Activated CD4-positive, alpha-beta memory T cell treated with anti-CD3 and anti-CD28 coated beads for 36 hours (primary cell): ENCODE results near the gene ZNF398. TPM values are rescaled to one million over a fixed set of nuclear protein-coding genes. Genes with fewer than 3 reads are reported as not detected.

Experiments
- CTCF ChIA-PET: fragments of 350-600 bp; sonication (Branson Sonifier 250); formaldehyde crosslinking; loops from one replicate; lab custom pipeline; 2021; ENCODE audit warnings: antibody characterized with exemption, inconsistent platforms; lab: Charles Lee
- POLR2A ChIA-PET: fragments of 350-600 bp; sonication (Branson Sonifier 250); formaldehyde crosslinking; loops from one replicate; lab custom pipeline; 2021; ENCODE audit warnings: antibody characterized with exemption; lab: Charles Lee
- DNase-seq: peaks from one replicate; pipeline ENCODE4 v3.0.0-alpha.2; 2020
- H3K27ac Mint-ChIP-seq: one replicate; pipeline ENCODE4 v1.8.0; 2021; ENCODE audit warnings: mixed read lengths
- H3K27me3 Mint-ChIP-seq: one replicate; pipeline ENCODE4 v1.8.0; 2021; ENCODE audit warnings: mixed read lengths
- H3K36me3 Mint-ChIP-seq: one replicate; pipeline ENCODE4 v1.8.0; 2021; ENCODE audit warnings: mixed read lengths
- H3K4me1 Mint-ChIP-seq: one replicate; pipeline ENCODE4 v1.8.0; 2021; ENCODE audit warnings: low read depth, mixed read lengths
- H3K4me3 Mint-ChIP-seq: one replicate; pipeline ENCODE4 v1.8.0; 2021; ENCODE audit warnings: mild to moderate bottlenecking, mixed read lengths
- H3K9me3 Mint-ChIP-seq: one replicate; pipeline ENCODE4 v1.8.0; 2021; ENCODE audit warnings: mixed read lengths
- intact Hi-C: fragments of 100-400 bp; cut with micrococcal nuclease; formaldehyde crosslinking; loops from one replicate; pipeline ENCODE4 v1.15.1; 2023
- total RNA-seq, 2 experiments: library from RNA; stranded (reverse); gene quantifications; one replicate each; pipeline ENCODE4 v1.2.3, GENCODE V29; 2021

Gene ZNF398
- total RNA-seq, 2 experiments from 2014 or later: 8.4 to 9.4 TPM

DNA sequence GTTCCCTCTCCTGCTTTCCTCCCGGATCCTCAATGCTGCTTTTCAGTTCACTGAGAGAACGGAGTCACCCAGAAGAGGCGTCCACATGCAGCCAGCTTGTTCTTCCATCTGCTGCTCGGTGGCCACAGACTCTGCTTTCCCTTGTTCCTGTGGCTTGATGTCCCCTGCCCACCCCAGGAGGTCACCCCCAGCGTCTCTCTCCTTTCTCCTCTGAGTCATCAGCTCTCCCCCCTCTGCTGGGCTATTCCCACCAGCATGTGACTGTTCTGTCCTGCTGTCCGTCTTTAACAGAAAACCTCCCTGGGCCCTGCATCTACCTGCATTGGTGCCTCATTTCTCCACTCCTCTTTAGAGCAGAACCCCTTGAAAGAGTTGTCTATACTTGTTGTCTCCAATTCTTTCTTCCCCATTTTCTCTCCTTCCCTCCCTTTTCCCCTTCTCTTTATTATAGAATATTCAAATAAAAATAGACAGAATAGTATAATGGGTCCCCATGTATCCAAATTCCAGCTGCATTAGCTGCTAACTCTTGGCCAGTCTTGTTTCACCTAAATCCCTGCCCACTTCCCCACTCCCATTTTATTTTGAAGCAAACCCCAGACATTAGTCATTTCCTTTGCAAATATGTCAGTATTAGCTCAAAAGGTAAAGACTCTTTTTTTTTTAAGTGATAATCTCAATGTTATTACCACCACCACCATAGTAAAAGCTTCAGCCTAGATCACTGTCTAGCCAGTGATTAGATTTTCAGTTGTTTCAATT lies 52.2 kb downstream of the ZNF398 start:
- POLR2A ChIA-PET: no interaction called here
- peaks cover 68% of the 10 kb centered on the region for H3K4me1 Mint-ChIP-seq
- no peaks in the 10 kb centered on the region for H3K27me3 Mint-ChIP-seq
- DNase-seq: no peak
- H3K4me3 Mint-ChIP-seq: peak overlapping the region; percentile 27
- intact Hi-C loops: loop anchor here (5.0 kb wide), 1 partner anchor 72 kb away; the partner anchor contains the start of gene ZNF425
- CTCF ChIA-PET: interaction anchor here (1.5 kb wide), 1 partner anchor 63 kb away, joined by 4 read pairs; the partner anchor contains the start of gene ZNF783
- H3K27ac Mint-ChIP-seq: peak overlapping the region; percentile 70
- peaks cover 63% of the 10 kb centered on the region for H3K36me3 Mint-ChIP-seq
- H3K9me3 Mint-ChIP-seq: no peaks in the 10 kb centered on the region

DNA sequence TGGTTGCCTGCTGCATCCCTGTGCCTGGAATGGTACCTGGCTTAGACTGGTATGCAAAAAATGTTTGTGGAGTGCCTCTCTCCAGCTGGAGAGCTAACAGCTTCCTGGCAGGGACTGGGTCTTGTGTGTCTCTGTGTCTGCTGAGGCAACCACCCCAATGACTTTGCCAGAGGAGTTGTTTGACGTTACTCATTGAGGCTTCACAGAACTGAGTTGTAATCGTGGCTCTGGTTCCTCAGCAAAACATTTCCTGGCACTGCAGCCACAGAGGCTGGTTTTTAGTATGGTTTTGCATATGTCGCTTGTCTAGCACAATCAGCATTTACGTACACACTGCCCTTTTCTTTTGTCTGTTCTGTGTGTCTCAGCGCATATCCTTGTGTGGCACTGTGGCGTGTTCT lies 55.6 kb downstream of the ZNF398 start:
- peak overlapping the region; percentile 40 for H3K4me3 Mint-ChIP-seq
- H3K36me3 Mint-ChIP-seq: peaks cover 72% of the 10 kb centered on the region
- H3K9me3 Mint-ChIP-seq: no peaks in the 10 kb centered on the region
- H3K4me1 Mint-ChIP-seq: peaks cover 63% of the 10 kb centered on the region
- ChIA-PET CTCF (no interaction called here), POLR2A (no interaction called here)
- no peaks in the 10 kb centered on the region for H3K27me3 Mint-ChIP-seq
- peak overlapping the region; percentile 98 for H3K27ac Mint-ChIP-seq
- peak; percentile 83 for DNase-seq
- intact Hi-C loops: loop anchor here (1.0 to 2.0 kb wide), 2 partner anchors 7 to 54 kb away; no protein-coding TSS in a partner anchor

DNA sequence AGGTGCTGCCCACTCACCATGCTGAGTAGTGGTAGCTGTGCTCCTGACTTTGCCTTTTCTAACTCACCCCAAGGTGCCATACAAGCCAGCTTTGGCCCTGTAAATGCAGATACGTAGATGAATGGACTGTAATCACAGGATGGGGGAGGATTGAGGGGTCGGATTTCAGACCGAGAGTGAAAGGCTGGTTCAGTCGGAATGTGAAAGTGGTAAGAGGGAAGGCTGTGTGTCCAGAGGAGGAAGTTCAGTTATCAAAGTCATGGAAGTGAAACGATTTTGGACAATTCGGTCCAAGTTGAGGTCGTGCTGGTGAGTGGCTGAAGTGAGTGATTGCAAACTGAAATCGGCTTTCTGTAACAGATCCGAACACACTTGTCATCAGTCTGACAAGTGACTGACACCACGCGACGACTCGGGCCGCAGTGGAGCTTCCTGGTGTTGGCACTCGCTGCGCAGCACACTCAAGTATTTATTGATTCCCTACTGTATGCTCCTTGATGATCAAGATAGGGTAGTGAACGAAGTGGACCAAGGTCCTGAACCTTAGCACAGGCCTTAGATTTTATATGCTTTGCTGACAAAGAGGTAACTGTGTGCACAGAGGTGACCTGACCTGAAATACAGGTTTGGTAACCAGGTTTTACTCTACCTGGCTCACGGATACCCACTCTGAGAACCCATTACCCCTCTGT lies 58.6 kb downstream of the ZNF398 start:
- Mint-ChIP-seq H3K9me3 (no peaks in the 10 kb centered on the region), H3K27me3 (no peaks in the 10 kb centered on the region), H3K36me3 (peaks cover 71% of the 10 kb centered on the region), H3K4me1 (peaks cover 62% of the 10 kb centered on the region), H3K4me3 (no peak overlapping the region), H3K27ac (peak overlapping the region; percentile 52)
- intact Hi-C loops: no loop called here
- POLR2A ChIA-PET: interaction anchor here (1.3 kb wide), 1 partner anchor 11 kb away, joined by 4 read pairs; the partner anchor contains the start of gene ZNF282
- CTCF ChIA-PET: interaction anchor here (0.6 kb wide), 1 partner anchor 35 kb away, joined by 4 read pairs; no protein-coding TSS in a partner anchor
- DNase-seq: no peak

DNA sequence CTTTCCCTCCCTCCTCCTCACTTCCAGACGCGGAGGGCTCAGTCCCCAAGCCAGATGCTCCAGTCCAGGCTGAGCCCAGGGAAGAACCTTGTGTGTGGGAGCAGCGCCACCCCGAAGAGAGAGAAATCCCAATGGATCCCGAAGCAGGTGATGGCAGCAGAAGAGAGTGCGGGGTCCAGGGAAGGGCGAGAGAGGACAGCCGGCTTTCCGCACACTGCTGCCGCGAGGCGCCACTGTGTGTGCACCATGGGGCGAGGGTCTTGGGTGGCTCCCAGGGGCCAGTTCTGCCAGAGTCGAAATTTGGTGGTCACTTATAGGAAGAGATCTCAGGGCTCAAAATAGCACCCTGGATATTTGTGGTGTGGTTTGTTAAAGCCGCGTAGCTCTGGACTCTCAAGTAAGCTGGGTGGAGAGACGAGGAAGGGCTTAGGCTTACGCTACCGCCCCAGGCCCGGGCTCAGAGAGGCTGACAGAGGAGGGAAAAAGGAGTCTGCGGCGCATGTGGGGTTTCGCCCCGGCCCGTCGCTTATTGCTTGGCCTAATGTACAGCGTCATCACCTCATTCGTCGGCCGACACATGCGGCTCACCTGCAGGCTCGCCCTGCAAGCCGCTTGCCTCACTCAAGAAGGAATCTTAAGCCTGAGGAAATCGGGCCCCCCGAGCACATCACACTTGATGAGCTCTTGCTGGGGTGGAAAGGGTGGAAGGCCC lies 60.2 kb downstream of the ZNF398 start:
- POLR2A ChIA-PET: interaction anchor here (0.6 kb wide), 1 partner anchor 273 kb away, joined by 3 read pairs; no protein-coding TSS in a partner anchor
- DNase-seq: no peak
- H3K4me1 Mint-ChIP-seq: peaks cover 59% of the 10 kb centered on the region
- intact Hi-C loops: no loop called here
- H3K27me3 Mint-ChIP-seq: no peaks in the 10 kb centered on the region
- CTCF ChIA-PET: interaction anchor here (0.8 to 1.8 kb wide), 3 partner anchors 12 to 60 kb away, joined by 3 to 5 read pairs (median 4); partner anchors contain the start of genes ZNF282, ZNF398 and ZNF783
- H3K36me3 Mint-ChIP-seq: peaks cover 75% of the 10 kb centered on the region
- no peak overlapping the region for H3K4me3 Mint-ChIP-seq
- no peaks in the 10 kb centered on the region for H3K9me3 Mint-ChIP-seq
- peak overlapping the region; percentile 98 for H3K27ac Mint-ChIP-seq

DNA sequence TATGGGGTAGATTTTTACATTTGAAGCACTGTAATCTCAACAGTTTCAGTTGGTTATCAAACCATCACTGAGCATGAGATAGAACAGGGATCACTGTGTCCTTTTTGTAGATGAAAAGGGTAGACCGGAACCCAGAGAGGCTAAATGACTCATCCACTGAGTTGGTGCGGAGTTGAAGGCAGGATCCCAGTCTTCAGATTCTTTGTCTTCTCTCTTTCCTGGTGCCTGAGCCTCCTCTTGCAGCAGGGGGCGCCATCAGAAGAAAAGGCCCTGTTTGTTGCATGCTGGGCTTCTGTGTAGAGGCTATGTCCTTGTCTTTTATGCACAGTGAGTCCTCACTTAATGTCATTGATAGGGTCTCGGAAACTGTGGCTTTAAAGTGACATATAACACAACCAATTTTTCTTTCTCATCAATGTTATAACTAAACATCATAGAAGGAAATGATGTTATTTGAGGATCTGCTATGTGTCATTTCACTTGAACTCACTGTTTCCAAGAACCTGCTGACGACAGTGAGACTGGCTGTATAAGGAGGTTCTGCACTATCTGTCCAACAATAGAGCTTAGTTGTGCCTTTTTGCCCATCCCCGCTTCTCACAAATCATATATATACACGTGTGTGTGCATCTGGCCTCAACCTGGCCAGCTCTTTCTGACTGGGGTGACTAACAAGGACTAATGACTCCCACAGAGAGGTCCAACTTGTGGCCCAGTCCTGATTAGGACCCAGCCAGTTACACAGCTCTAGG lies 62.4 kb downstream of the ZNF398 start:
- POLR2A ChIA-PET: interaction anchor here (0.8 to 2.6 kb wide), 15 partner anchors 8 to 222 kb away, joined by 3 to 17 read pairs (median 5); partner anchors contain the start of genes ZNF282, ZNF398, ZNF425 and ZNF783
- Mint-ChIP-seq H3K4me3 (peak overlapping the region; percentile 56), H3K36me3 (peaks cover 71% of the 10 kb centered on the region), H3K27ac (peak overlapping the region; percentile 98), H3K4me1 (peaks cover 40% of the 10 kb centered on the region), H3K9me3 (no peaks in the 10 kb centered on the region), H3K27me3 (no peaks in the 10 kb centered on the region)
- intact Hi-C loops: loop anchor here (1.0 kb wide), 13 partner anchors 7 to 412 kb away; partner anchors contain the start of genes PDIA4, ZNF212, ZNF282 and ZNF398
- CTCF ChIA-PET: interaction anchor here (0.6 to 2.0 kb wide), 14 partner anchors 9 to 213 kb away, joined by 3 to 16 read pairs (median 6); partner anchors contain the start of genes ZNF282, ZNF398 and ZNF783
- DNase-seq: peak; percentile 97

DNA sequence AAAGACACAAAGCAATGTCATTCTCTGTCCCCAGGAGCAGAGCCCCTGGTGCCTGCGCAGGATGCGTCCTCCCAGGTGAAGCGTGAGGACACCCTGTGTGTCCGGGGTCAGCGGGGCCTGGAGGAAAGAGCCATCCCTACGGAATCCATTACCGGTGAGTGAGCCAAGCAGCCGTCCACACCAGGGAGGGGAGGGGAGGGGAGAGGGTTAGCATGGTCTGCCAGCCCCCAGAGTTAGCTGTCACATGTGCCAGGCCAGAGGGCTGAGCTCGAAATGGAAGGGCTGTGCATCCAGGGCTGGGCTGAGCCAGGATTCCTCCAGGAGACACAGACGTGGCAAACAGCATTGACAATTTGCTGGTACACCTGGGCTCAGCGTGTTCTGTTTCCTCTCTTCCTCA lies 63.3 kb downstream of the ZNF398 start:
- H3K9me3 Mint-ChIP-seq: no peaks in the 10 kb centered on the region
- peaks cover 75% of the 10 kb centered on the region for H3K36me3 Mint-ChIP-seq
- POLR2A ChIA-PET: interaction anchor here (0.8 to 2.6 kb wide), 15 partner anchors 8 to 221 kb away, joined by 3 to 17 read pairs (median 5); partner anchors contain the start of genes ZNF282, ZNF398, ZNF425 and ZNF783
- peak overlapping the region; percentile 98 for H3K27ac Mint-ChIP-seq
- intact Hi-C loops: loop anchor here (1.0 kb wide), 1 partner anchor 8 kb away; no protein-coding TSS in a partner anchor
- H3K27me3 Mint-ChIP-seq: no peaks in the 10 kb centered on the region
- H3K4me1 Mint-ChIP-seq: peaks cover 40% of the 10 kb centered on the region
- no peak for DNase-seq
- CTCF ChIA-PET: interaction anchor here (0.6 to 2.0 kb wide), 15 partner anchors 8 to 212 kb away, joined by 3 to 16 read pairs (median 6); partner anchors contain the start of genes ZNF282, ZNF398 and ZNF783
- peak overlapping the region; percentile 37 for H3K4me3 Mint-ChIP-seq

DNA sequence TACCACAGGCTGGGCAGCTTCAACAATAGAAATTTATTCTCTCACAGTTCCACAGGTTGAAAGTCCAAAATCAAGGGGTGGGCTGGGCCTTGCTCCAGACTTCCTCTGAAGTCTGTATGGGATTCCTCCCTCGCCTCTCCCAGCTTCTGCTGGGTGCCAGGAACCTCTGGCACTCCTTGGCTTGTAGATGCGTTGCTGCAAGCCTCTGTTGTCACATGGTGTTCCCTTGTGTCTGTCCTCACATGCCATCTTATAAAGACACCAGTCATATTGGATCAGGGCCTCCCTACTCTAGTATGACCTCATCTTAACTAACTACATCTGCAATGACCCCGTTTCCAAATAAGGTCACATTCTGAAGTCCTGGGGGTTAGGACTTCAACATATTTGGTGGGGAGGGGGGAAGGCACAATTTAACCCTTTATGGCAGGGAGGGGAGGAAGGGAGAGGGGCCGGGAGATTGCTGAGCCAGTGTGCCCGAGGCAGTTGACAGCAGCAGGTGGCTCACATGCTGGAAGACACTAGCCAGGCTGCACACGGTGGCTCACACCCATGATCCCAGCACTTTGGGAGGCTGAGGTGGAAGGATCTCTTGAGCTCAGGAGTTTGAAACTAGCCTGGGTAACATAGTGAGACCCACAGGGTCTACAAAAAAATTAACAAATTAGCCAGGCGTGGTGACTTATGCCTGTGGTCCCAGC lies 66.9 kb downstream of the ZNF398 start:
- Mint-ChIP-seq H3K27ac (no peak overlapping the region), H3K27me3 (no peaks in the 10 kb centered on the region), H3K9me3 (no peaks in the 10 kb centered on the region), H3K36me3 (peaks cover 78% of the 10 kb centered on the region), H3K4me1 (peaks cover 23% of the 10 kb centered on the region), H3K4me3 (no peak overlapping the region)
- ChIA-PET CTCF (interaction anchor here (1.9 kb wide), 1 partner anchor 19 kb away, joined by 4 read pairs; the partner anchor contains the start of gene ZNF282), POLR2A (interaction anchor here (1.5 to 2.1 kb wide), 2 partner anchors 15 to 19 kb away, joined by 3 to 6 read pairs; partner anchors contain the start of gene ZNF282)
- no peak for DNase-seq
- intact Hi-C loops: no loop called here

DNA sequence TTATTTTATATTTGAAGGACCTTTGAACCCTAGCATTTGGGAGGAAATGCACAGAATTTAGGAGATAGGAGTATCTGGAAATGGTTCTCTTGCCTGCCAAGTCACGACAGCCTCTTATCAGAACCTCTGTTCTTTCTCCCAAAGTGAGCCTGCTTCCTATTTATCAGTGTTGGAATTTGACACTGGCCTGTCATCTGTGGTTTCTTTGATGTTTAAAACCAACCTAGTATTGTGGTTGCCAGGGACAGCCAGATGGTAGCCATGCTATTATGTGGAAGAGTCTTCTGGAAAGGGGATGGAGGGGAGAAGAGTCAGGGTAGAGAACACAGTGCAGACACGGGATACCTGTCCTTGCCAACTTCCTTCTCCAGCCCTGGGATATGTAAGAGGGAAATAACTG lies 69.1 kb downstream of the ZNF398 start:
- DNase-seq: no peak
- H3K9me3 Mint-ChIP-seq: no peaks in the 10 kb centered on the region
- POLR2A ChIA-PET: no interaction called here
- H3K36me3 Mint-ChIP-seq: peaks cover 71% of the 10 kb centered on the region
- CTCF ChIA-PET: no interaction called here
- H3K4me3 Mint-ChIP-seq: no peak overlapping the region
- H3K27ac Mint-ChIP-seq: no peak overlapping the region
- intact Hi-C loops: no loop called here
- H3K4me1 Mint-ChIP-seq: peaks cover 5% of the 10 kb centered on the region
- no peaks in the 10 kb centered on the region for H3K27me3 Mint-ChIP-seq

DNA sequence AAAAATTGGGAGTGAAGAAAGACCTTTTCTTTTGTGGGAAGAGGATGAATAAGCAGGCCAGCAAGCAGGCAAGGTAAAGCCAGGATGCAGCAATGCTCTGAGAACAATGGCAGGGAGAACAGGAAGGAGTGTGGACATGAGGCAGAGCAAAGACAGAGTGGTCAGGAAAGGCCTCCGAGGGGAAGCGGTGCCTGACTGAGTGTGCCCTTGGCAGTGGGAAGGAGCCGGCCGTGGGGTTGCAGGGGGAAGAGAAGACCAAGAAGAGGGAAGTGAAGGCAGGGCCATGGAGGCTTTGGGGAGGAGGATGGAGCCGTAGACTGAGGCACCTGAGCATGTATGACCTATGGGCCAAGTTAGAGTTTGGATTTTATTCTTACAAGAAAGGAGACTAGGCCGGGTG lies 70.3 kb downstream of the ZNF398 start:
- Mint-ChIP-seq H3K27me3 (no peaks in the 10 kb centered on the region), H3K36me3 (peaks cover 71% of the 10 kb centered on the region), H3K4me3 (no peak overlapping the region), H3K4me1 (peaks cover 3% of the 10 kb centered on the region), H3K27ac (peak overlapping the region; percentile 25), H3K9me3 (no peaks in the 10 kb centered on the region)
- ChIA-PET POLR2A (no interaction called here), CTCF (no interaction called here)
- no peak for DNase-seq
- intact Hi-C loops: no loop called here
